Epithelial cell of alveolus of lung (primary cell): ENCODE data around the gene STK31. TPM values are rescaled to one million over a fixed set of nuclear protein-coding genes. Genes with fewer than 3 reads are reported as not detected.

Experiments
- total RNA-seq: library from RNA; depleted of rRNA; stranded (reverse); fragments of >200 nt; gene quantifications from 2 replicates; pipeline ENCODE4 v1.2.1, GENCODE V29; 2015

Gene STK31
- total RNA-seq: not detected in 2 replicates

GRCh38 chr7:23710000-23710399, at the start of gene STK31:
Gene STK31, plus strand, starts transcription at chr7:23710219. Its CDS starts 67 bp downstream, at chr7:23710286.

GRCh38 chr7:23679898-23680413, 30.1 kb upstream of the STK31 start, which contains the start of gene FAM221A:
Gene FAM221A, plus strand, starts transcription at chr7:23680199. Its CDS starts 20 bp downstream, at chr7:23680219.

Other genes with a start within 250 kb of the STK31 start
- gene IGF2BP3, start 239.7 kb upstream of the STK31 start, total RNA-seq: 22.2 and 44.3 TPM in 2 replicates
- 14.2 and 88.5 TPM in 2 replicates for gene TRA2A, start 178.2 kb upstream of the STK31 start, total RNA-seq
- gene CCDC126, start 112.8 kb upstream of the STK31 start, total RNA-seq: 7.0 and 9.3 TPM in 2 replicates
- 0.16 and 2.1 TPM in 2 replicates for gene FAM221A, start 30.0 kb upstream of the STK31 start, total RNA-seq